Pancreas (tissue), 10 donors: ENCODE measurements around the gene CHST11. TPM values are rescaled to one million over a fixed set of nuclear protein-coding genes. Genes with fewer than 3 reads are reported as not detected.

Source experiments
- ATAC-seq, 4 donors: fragments of 200-7000 bp; cut with Tn5 transposase; one replicate each; pipeline versions ENCODE4 v1.8.0 to v1.9.1; 2020; ENCODE audit warnings: mild to moderate bottlenecking in 4 of 4, moderate library complexity in 4 of 4
- DNase-seq, 6 donors: peaks; one replicate each; pipeline ENCODE4 v3.0.0-alpha.2; 2020
- FAIRE-seq: peaks from 2 replicates; lab custom pipeline; 2012; peaks lifted over from hg19 to GRCh38; lab: Jason Lieb, UNC
- H3K27ac ChIP-seq, 4 donors: fragments of 200-600 bp; sonication (generic); 1 replicate in 3 of 4; 2 replicates in 1 of 4; pipeline versions ENCODE4 v1.5.0 to v1.8.0; 2020
- H3K27me3 ChIP-seq, 4 donors: fragments of 200-600 bp; one replicate each; pipeline ENCODE4 v1.8.0; 2021
- H3K36me3 ChIP-seq, 3 donors: fragments of 200-600 bp; sonication (generic) in 1 of 3; one replicate each; pipeline versions ENCODE4 v1.5.0 to v1.8.0; 2020 to 2021
- H3K4me1 ChIP-seq, 3 donors: fragments of 200-600 bp; one replicate each; pipeline ENCODE4 v1.8.0; 2021
- H3K4me3 ChIP-seq, 4 donors: fragments of 200-600 bp; sonication (generic) in 2 of 4; one replicate each; pipeline versions ENCODE4 v1.5.0 to v1.8.0; 2020 to 2021
- H3K9me3 ChIP-seq, 4 donors: fragments of 200-600 bp; one replicate each; pipeline ENCODE4 v1.8.0; 2021
- CTCF ChIP-seq, 4 donors: fragments of 200-600 bp; sonication (generic) in 3 of 4; IDR thresholded peaks; one replicate each; pipeline versions ENCODE4 v1.5.0 to v1.8.0; 2021; ENCODE audit warnings: antibody characterized with exemption in 4 of 4
- WGBS, 2 donors: extraction: QIAGEN DNeasy Blood & Tissue Kit; methylation state at CpG; one replicate each; pipeline ENCODE4 v1.1.7; 2013; 5-methylcytosine and 5-hydroxymethylcytosine counted together
- intact Hi-C, 3 donors: fragments of 100-400 bp; cut with DNase I; formaldehyde crosslinking; loops; one replicate each; pipeline versions ENCODE4 v1.11.1 to v1.14.2; 2022
- polyA plus RNA-seq, 2 donors: library from polyadenylated mRNA; stranded (reverse); fragments of 200-250 nt; gene quantifications; one replicate each; pipeline ENCODE4 v1.2.3, GENCODE V29; 2013
- total RNA-seq, 6 donors: library from RNA; stranded (reverse); fragmentation: NEBNext Ultra II Directional in 4 of 6; extraction: Animal tissue kit (Norgen Biotek cat#: 25700) in 4 of 6; gene quantifications; one replicate each; pipeline versions ENCODE4 v1.2.1 to v1.2.4, GENCODE V29; 2021 to 2023
- donor health status: healthy with polysubstance abuse.
- donor health status: DM: no; HTN: no; CAD: no; lungs with moderate emphysema.
- donor health status: DM: no; HTN: no; CAD: no.
- donor health status: control.
- donor health status: control.
- donor health status: Bipolar disorder and iron deficiency.
- donor health status: DM: yes; HTN: yes; CAD: no.
- donor health status: DM: no; HTN: no; CAD: no.
- donor health status: DM: no; HTN: no; CAD: no.
- donor health status: DM: yes; HTN: yes; CAD: no.

Gene CHST11
- total and polyA plus RNA-seq, 8 donors: 1.1 to 14.8 (median 7.8) TPM

GRCh38 chr12:104624529-104624928 lies 167.8 kb downstream of the CHST11 start:
- no peaks in the 10 kb centered on the region for H3K9me3 ChIP-seq
- TF ChIP-seq CTCF (IDR thresholded peaks at IDR 0.05): no peak
- ATAC-seq (no peak), DNase-seq (no peak), FAIRE-seq (no peak)
- WGBS, 2 donors: 90 to 93% methylated on average over 6 of the region's 6 CpGs
- H3K27ac ChIP-seq: no peak overlapping the region
- no peaks in the 10 kb centered on the region for H3K4me1 ChIP-seq
- no peaks in the 10 kb centered on the region for H3K36me3 ChIP-seq
- intact Hi-C loops: no loop called here
- H3K4me3 ChIP-seq: no peak overlapping the region
- no peaks in the 10 kb centered on the region for H3K27me3 ChIP-seq

GRCh38 chr12:104626069-104626837 lies 169.5 kb downstream of the CHST11 start:
- H3K36me3 ChIP-seq: no peaks in the 10 kb centered on the region
- DNase-seq (no peak), FAIRE-seq (no peak), ATAC-seq (no peak)
- H3K9me3 ChIP-seq: no peaks in the 10 kb centered on the region
- no peaks in the 10 kb centered on the region for H3K4me1 ChIP-seq
- H3K27me3 ChIP-seq: no peaks in the 10 kb centered on the region
- H3K27ac ChIP-seq: no peak overlapping the region
- WGBS, 2 donors: 78 to 81% methylated on average over 5 of the region's 5 CpGs
- intact Hi-C loops: no loop called here
- no peak overlapping the region for H3K4me3 ChIP-seq
- TF ChIP-seq CTCF (IDR thresholded peaks at IDR 0.05): no peak

DNA sequence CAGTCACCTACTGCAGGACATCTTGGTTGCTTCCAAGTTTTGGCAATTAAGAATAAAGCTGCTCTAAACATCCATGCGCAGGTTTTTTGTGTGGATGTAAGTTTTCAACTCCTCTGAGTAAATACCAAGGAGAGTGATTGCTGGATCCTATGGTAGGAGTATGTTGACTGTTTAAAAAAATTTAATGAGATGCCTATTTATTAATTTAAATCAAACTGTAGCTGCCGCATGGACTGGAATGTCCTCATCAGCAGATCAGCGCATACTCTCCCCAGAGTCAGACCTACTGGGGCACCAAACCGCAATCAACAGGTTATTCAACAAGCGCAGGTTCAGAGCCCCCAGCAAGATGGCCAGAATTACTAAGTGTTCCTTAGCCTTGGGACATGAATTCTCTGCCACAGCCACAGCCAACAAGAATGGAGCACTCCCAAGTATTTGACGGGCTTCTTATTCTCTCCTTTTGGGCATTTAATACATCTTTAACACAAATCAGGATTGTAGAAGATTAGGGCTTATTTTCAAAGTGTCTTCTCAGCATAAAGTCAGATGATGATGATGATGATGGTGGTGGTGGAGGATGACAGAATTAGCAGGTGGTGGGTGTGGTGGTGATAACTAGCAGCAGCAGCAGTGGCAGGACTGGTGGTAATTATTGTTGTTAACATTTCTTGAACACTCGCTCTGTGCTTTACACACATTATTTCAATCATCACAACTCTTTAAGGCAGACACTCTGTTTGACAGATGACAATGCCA lies 170.7 kb downstream of the CHST11 start:
- TF ChIP-seq CTCF (IDR thresholded peaks at IDR 0.05): no peak
- H3K27ac ChIP-seq: no peak overlapping the region
- no peaks in the 10 kb centered on the region for H3K36me3 ChIP-seq
- H3K9me3 ChIP-seq: no peaks in the 10 kb centered on the region
- no peaks in the 10 kb centered on the region for H3K27me3 ChIP-seq
- no peak for DNase-seq
- WGBS, 2 donors: 83% methylated on average over 7 of the region's 7 CpGs
- no peak overlapping the region for H3K4me3 ChIP-seq
- intact Hi-C loops: no loop called here
- no peaks in the 10 kb centered on the region for H3K4me1 ChIP-seq
- no peak for ATAC-seq
- FAIRE-seq: no peak

DNA sequence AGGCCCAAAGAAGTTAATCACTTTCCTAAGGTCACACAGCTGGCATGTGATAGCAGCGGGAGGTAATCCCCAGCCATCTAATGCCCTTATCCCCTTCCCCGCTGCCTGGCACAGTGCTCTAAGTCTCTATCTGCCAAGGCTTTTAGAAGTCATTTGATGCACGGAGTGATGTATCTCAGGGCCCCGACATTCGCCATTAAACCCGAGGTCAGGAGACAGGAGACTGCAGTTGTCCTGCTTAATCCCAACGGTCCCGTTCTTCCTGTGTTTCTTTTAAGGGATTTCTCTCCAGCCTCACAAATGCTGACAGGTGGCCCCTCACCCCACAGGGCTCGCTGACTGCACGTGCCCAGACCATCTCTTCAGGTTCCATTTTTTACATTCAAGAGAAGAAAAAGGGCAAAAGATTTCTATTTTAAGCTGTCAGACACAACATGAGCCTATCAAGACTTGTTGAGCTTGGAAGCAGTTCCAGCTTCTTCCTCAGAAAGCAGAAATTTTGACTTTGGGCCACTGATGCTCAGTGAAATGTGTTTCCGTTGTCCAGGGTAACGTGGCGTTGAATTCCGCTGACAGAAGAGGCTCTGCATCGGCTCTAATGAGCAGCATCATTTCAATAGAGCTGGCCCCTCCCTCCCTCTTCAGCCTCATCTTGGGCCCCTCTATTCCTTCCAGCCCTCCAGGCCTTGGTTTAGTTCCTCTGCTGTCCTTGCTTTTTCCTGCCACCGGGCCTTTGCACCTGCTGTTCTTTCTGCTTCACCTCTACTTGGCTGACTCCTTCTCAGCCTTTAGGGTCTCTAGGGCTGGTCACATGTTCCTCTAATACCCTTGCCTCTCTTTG lies 171.5 kb downstream of the CHST11 start:
- H3K36me3 ChIP-seq: no peaks in the 10 kb centered on the region
- intact Hi-C loops: no loop called here
- 89 to 91% methylated on average over 16 of the region's 16 CpGs for WGBS, 2 donors
- no peak for DNase-seq
- H3K27ac ChIP-seq: no peak overlapping the region
- no peaks in the 10 kb centered on the region for H3K9me3 ChIP-seq
- no peaks in the 10 kb centered on the region for H3K4me1 ChIP-seq
- H3K27me3 ChIP-seq: no peaks in the 10 kb centered on the region
- ATAC-seq: no peak
- no peak overlapping the region for H3K4me3 ChIP-seq
- TF ChIP-seq CTCF (IDR thresholded peaks at IDR 0.05): no peak
- no peak for FAIRE-seq
